ENCODE data around the gene KCNMB1.
A peak's percentile ranks its signal among the peaks of the same experiment; 100 is the strongest.

- TF ChIP-seq CTCF (IDR thresholded peaks at IDR 0.05), result peak in 5 of 7 experiments; percentile 20 to 56 (median 38)
- TF ChIP-seq EP300 (IDR thresholded peaks at IDR 0.05), result no peak
These were observed 50.0 kb downstream of the KCNMB1 start for GRCh38 chr5:170338933-170339779.
